HG03460 (cell line): ENCODE results near the gene HSPA12B.
"Not testable (repeated sequence)": the region's sequence is repeated elsewhere in the genome, so short reads cannot be mapped to it uniquely, and the experiment has no call there.

Experiments used
- ATAC-seq: cut with Tn5 transposase; IDR thresholded peaks from one replicate; pipeline ENCODE4 v1.9.1; 2021; ENCODE audit not compliant: unreplicated experiment

HSPA12B gene

GRCh38 chr20:3785240-3786125 lies 53.0 kb downstream of the HSPA12B start:
- no peak for ATAC-seq

GRCh38 chr20:3786126-3786484 lies 53.6 kb downstream of the HSPA12B start:
- no peak for ATAC-seq

- peak; percentile 81 for ATAC-seq
These were observed 54.3 kb downstream of the HSPA12B start, which contains the start of gene CENPB for GRCh38 chr20:3786665-3787323. TSS of gene CENPB (minus strand) at chr20:3786740. CDS start at chr20:3786483, 257 bp downstream.

- no peak for ATAC-seq
These were observed 55.0 kb downstream of the HSPA12B start for GRCh38 chr20:3787324-3788014.

- no peak for ATAC-seq
These were observed 56.2 kb downstream of the HSPA12B start for GRCh38 chr20:3788685-3789155.

GRCh38 chr20:3789201-3789600 lies 56.7 kb downstream of the HSPA12B start:
- not testable (repeated sequence) for ATAC-seq

- not testable (repeated sequence) for ATAC-seq
These were observed 61.7 kb downstream of the HSPA12B start for GRCh38 chr20:3794168-3794567.

- ATAC-seq: no peak
These were observed 62.4 kb downstream of the HSPA12B start for GRCh38 chr20:3794701-3795420.

GRCh38 chr20:3795511-3796468 lies 63.3 kb downstream of the HSPA12B start, which contains the start of gene CDC25B:
TSS of gene CDC25B (plus strand) at chr20:3796310. CDS start at chr20:3796532, 222 bp downstream.
- peak; percentile 62 for ATAC-seq

- no peak for ATAC-seq
These were observed 64.2 kb downstream of the HSPA12B start for GRCh38 chr20:3796477-3797225.

- no peak for ATAC-seq
These were observed 64.7 kb downstream of the HSPA12B start for GRCh38 chr20:3797226-3797545.

- ATAC-seq: no peak
These were observed 65.3 kb downstream of the HSPA12B start for GRCh38 chr20:3797592-3798372.

- ATAC-seq: no peak
These were observed 65.9 kb downstream of the HSPA12B start for GRCh38 chr20:3798373-3798768.

- no peak for ATAC-seq
These were observed 66.4 kb downstream of the HSPA12B start for GRCh38 chr20:3798908-3799248.

GRCh38 chr20:3800256-3800877 lies 67.9 kb downstream of the HSPA12B start:
- no peak for ATAC-seq

- ATAC-seq: no peak
These were observed 68.4 kb downstream of the HSPA12B start for GRCh38 chr20:3800878-3801260.

GRCh38 chr20:3801299-3801698 lies 68.8 kb downstream of the HSPA12B start:
- ATAC-seq: no peak

- ATAC-seq: no peak
These were observed 69.4 kb downstream of the HSPA12B start for GRCh38 chr20:3801846-3802245.
